GM06990 (cell line): ENCODE results near the gene TAL1.
A peak's percentile ranks its signal among the peaks of the same experiment; 100 is the strongest.

Experiments used
- DNase-seq: peaks from one replicate; pipeline ENCODE4 v3.0.0-alpha.2; 2011; ENCODE audit not compliant: insufficient read length; ENCODE audit errors: extremely low read depth
- H3K27me3 ChIP-seq: replicated peaks from 2 replicates; pipeline ENCODE4 v1.6.0; 2011; ENCODE audit warnings: low read length; ENCODE audit not compliant: control insufficient read depth, insufficient read depth
- H3K36me3 ChIP-seq: 2 replicates; pipeline ENCODE4 v1.5.1; 2011; ENCODE audit warnings: low read length; ENCODE audit not compliant: control insufficient read depth, insufficient read depth
- H3K4me3 ChIP-seq: replicated peaks from 2 replicates; pipeline ENCODE4 v1.5.1; 2011; ENCODE audit warnings: low read depth, mild to moderate bottlenecking, control low read depth, low read length
- TF ChIP-seq, protein P1 (sequence below): IDR thresholded peaks from 2 replicates; pipeline ENCODE4 v1.5.1; 2011; ENCODE audit warnings: low read length, control low read depth, mild to moderate bottlenecking, inconsistent platforms; ENCODE audit not compliant: insufficient read depth, poor library complexity, severe bottlenecking

The TAL1 gene

DNA sequence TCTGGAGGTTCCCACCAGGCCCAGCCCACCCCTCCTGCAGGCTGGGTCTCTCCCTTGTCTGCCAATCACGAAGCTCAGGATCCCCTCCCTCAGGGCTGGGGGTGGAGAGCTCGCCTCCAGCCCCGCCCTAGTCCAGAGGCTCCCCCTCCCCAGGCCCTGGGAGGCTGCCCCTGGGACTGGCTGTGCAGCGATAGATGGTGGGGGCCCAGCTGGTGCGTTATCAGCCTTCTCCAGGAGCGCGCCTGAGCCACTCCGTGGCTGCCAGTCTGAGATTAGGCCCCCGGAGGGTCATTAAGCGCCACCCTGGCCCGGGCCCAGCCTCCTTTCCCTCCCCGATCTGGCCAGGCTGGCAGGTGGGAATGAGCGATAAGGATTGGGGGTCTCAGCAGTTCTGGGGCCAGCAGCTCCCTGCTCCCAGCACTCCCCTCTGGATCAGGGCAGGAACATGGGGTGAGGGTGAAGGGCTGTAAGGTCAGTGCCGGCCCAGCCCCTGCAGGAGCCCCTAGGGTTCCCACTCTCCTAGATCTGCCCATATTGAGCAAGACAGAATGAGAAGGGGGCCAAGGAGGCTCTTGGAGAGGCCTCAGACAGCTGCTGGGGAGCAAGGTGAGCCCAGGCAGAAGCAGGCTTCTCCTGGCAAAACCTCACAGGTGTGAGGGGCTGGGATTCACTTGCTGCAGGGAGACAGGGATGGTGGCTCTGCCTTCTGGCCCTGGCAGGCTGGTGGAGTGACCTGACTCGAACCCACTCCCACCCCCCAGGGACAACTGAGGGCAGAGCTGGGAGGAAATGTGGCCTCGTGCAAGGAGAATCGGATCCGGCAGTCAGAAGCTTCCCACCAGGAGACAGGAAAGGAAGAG lies 50.7 kb downstream of the TAL1 start:
- H3K36me3 ChIP-seq = no peaks in the 10 kb centered on the region
- no peak for DNase-seq
- no peak overlapping the region for H3K4me3 ChIP-seq
- TF ChIP-seq, protein P1, sequence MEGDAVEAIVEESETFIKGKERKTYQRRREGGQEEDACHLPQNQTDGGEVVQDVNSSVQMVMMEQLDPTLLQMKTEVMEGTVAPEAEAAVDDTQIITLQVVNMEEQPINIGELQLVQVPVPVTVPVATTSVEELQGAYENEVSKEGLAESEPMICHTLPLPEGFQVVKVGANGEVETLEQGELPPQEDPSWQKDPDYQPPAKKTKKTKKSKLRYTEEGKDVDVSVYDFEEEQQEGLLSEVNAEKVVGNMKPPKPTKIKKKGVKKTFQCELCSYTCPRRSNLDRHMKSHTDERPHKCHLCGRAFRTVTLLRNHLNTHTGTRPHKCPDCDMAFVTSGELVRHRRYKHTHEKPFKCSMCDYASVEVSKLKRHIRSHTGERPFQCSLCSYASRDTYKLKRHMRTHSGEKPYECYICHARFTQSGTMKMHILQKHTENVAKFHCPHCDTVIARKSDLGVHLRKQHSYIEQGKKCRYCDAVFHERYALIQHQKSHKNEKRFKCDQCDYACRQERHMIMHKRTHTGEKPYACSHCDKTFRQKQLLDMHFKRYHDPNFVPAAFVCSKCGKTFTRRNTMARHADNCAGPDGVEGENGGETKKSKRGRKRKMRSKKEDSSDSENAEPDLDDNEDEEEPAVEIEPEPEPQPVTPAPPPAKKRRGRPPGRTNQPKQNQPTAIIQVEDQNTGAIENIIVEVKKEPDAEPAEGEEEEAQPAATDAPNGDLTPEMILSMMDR = no peak
- H3K27me3 ChIP-seq = no peaks in the 10 kb centered on the region

DNA sequence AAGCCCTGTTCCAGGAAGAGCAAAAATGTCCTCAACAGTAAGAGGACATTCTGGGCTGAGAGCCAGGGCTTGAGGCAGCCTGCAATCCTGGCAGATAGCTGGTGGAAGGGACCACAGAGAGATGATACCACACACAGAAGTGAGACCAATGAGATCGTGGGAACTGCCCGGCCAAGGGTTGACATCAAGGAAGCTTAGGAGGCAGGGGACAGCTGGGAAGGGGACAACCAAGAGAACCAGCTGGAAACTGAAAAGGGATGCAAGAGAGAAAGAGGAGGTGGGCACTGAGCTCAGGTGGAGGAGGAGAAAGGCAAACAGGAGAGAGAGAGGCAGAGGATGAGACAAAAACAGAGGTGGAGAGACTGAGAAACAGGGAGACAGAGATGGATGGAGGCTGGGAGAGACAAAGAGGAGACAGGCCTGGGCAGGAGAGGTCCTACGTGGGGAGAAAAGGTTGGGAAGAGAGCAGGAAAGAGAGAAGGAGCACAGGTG lies 51.4 kb downstream of the TAL1 start:
- Histone ChIP-seq H3K27me3 (no peaks in the 10 kb centered on the region), H3K4me3 (no peak overlapping the region), H3K36me3 (no peaks in the 10 kb centered on the region)
- TF ChIP-seq, protein P1 = no peak
- no peak for DNase-seq

DNA sequence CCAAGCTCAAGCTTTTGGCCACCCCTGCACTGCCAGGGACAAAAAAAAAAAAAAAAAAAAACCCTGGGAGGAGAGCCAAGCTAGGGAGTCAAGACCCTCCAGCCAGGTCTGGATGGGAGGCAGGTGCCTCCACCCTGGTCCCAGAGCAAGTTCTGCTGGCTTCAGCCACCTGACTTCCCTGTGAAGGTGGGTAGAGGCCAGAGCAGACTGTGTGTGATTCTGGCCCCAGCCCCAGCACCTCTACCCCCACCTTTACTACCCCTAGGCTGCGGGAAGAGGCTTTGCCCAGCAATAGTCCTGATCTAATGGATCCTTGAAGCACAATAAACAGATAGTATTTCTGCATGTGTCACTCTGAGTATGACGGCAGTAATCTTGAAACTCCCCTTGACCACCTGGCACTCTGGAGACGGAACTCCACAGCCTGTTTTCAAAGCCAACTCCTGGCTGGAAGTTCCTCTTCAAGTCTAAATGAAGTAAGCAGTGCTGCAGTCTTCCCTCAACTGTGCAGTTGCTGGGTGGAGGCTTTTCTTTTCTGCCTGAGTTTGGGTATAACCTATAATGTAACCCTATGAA lies 51.9 kb downstream of the TAL1 start:
- Histone ChIP-seq H3K27me3 (no peaks in the 10 kb centered on the region), H3K4me3 (no peak overlapping the region), H3K36me3 (no peaks in the 10 kb centered on the region)
- TF ChIP-seq, protein P1 = no peak
- no peak for DNase-seq

DNA sequence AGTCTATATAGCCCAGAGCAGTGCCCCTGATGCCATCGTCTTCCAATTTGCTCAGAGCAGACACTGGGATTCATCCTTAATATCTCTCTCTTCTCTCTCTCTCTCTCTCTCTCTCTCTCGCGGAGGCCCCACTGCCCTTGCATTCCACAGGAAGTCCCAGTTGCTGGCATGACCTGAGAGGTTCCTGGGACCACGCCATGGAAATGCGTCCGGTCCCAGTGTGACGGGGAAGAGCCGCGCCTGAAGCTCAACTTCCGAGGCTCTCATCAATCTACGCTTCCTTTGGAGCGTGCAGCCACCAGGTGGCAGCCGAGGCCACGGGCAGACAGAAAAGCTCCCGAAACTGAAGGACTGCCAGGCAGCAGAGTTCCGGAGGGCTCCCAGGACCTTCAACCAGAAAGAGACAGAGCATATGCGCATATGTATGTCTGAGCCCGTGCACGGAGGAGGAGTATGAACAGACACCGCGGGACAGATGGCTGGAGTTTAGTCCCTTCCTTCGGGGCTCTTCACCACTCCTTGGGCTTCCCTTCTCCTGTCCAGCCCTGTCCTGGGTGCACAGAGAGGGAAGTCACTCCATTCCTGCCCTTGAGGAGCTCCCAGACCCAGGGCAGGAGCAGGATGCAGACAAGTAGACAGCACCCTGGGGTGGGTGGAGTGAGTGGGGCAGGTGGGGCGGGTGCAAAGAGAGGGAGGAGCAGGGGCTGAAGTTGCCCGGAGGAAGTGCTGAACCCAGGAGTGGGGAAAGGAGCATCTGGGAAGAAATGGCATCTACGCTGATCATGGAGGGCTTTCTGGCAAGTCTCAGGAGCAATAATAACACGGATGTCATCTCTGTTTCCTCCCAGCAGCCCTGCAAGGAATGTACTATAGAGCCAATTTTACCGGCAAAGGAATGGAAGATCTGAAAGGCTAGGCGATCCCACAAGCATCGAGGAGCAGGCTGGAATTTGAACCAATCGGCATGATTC lies 52.7 kb downstream of the TAL1 start:
- TF ChIP-seq, protein P1 = peak; percentile 94

DNA sequence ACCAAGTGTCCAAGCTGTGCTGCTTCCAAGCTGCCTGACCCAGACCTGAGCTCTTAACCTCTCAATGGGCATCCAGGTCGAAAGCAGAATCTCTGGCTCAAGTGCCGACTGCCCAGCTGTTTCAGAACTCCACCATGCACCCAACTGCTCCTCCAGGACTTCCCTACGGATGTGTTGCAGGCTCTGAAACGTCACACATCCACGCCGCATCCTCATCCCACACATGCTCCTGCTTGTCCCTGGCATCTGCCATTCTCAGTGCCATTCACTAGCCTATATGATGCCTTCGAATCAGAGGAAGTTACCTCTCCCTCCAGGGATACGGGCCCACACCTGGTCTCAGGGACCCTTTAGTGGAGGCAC lies 53.4 kb downstream of the TAL1 start:
- Histone ChIP-seq H3K4me3 (peak overlapping the region; percentile 66), H3K27me3 (no peaks in the 10 kb centered on the region), H3K36me3 (no peaks in the 10 kb centered on the region)
- TF ChIP-seq, protein P1 = no peak
- no peak for DNase-seq

More for the DNA sequence above, 52.7 kb downstream of the TAL1 start:
- Histone ChIP-seq H3K27me3 (no peaks in the 10 kb centered on the region), H3K4me3 (peak overlapping the region; percentile 66), H3K36me3 (no peaks in the 10 kb centered on the region)
- DNase-seq = peak; percentile 79
